Measurements from ENCODE around the gene IMPDH1. TPM values are rescaled to one million over a fixed set of nuclear protein-coding genes. Genes with fewer than 3 reads are reported as not detected.

IMPDH1 gene
- total RNA-seq, 8 experiments from 2014 or later, result 18.1 to 33.7 (median 31.6) TPM

- no peak for ATAC-seq (replicated peaks in 6 of 8)
- WGBS, 10 experiments, result 0 to 60% methylated on average over 1 of the region's 2 CpGs; no CpG with 5 or more reads in 8 of the 10 experiments
These were observed 20.6 kb downstream of the IMPDH1 start for GRCh38 chr7:128389085-128389617.

GRCh38 chr7:128388145-128388485 is 21.7 kb downstream of the IMPDH1 start:
- peaks cover 13 to 14% of the 10 kb centered on the region in 2 donors for H3K4me1 ChIP-seq (replicated peaks in 1 of 2)
- no peak overlapping the region for H3K27ac ChIP-seq
- WGBS, 10 experiments, result 0 to 66% methylated on average over 1 to 3 of the region's 3 CpGs; no CpG with 5 or more reads in 8 of the 10 experiments
- no peak overlapping the region for H3K4me3 ChIP-seq
- peak in 1 of 8 experiments; percentile 2 for ATAC-seq (replicated peaks in 6 of 8)
- in situ Hi-C loops (cut with MboI; ENCODE audit: low pct_unique_long_range_greater_than_20kb in 2 of 9, low sequenced_read_pairs in 9 of 9, unreplicated experiment in 9 of 9), result no loop called here

More at GRCh38 chr7:128389085-128389617, 20.6 kb downstream of the IMPDH1 start:
- peaks cover 13 to 14% of the 10 kb centered on the region in 2 donors for H3K4me1 ChIP-seq (replicated peaks in 1 of 2)
- in situ Hi-C loops (cut with MboI; ENCODE audit: low pct_unique_long_range_greater_than_20kb in 2 of 9, low sequenced_read_pairs in 9 of 9, unreplicated experiment in 9 of 9), result no loop called here
- H3K27ac ChIP-seq, result no peak overlapping the region
- no peak overlapping the region for H3K4me3 ChIP-seq

- Histone ChIP-seq H3K27ac (peak overlapping the region; percentile 34 to 70), H3K4me3 (no peak overlapping the region), H3K4me1 (replicated peaks in 1 of 2) (peaks cover 13 to 14% of the 10 kb centered on the region in 2 donors)
- ATAC-seq (replicated peaks in 6 of 8), result peak; percentile 75 to 94 (median 94)
- in situ Hi-C loops (cut with MboI; ENCODE audit: low pct_unique_long_range_greater_than_20kb in 2 of 9, low sequenced_read_pairs in 9 of 9, unreplicated experiment in 9 of 9), result no loop called here
- WGBS, 10 experiments, result 0 to 31% (median 14%) methylated on average over 1 to 15 of the region's 24 CpGs; no CpG with 5 or more reads in 3 of the 10 experiments
These were observed 22.3 kb downstream of the IMPDH1 start for GRCh38 chr7:128387216-128388144.

GRCh38 chr7:128385988-128386925 is 23.5 kb downstream of the IMPDH1 start:
- Histone ChIP-seq H3K4me1 (replicated peaks in 1 of 2) (peaks cover 13 to 14% of the 10 kb centered on the region in 2 donors), H3K4me3 (no peak overlapping the region), H3K27ac (peak overlapping the region in 1 of 2 donors; percentile 70)
- in situ Hi-C loops (cut with MboI; ENCODE audit: low pct_unique_long_range_greater_than_20kb in 2 of 9, low sequenced_read_pairs in 9 of 9, unreplicated experiment in 9 of 9), result no loop called here
- 33 to 100% (median 77%) methylated on average over 1 to 4 of the region's 4 CpGs; no CpG with 5 or more reads in 2 of the 10 experiments for WGBS, 10 experiments
- ATAC-seq (replicated peaks in 6 of 8), result no peak

GRCh38 chr7:128384726-128385125 is 25.1 kb downstream of the IMPDH1 start:
- in situ Hi-C loops (cut with MboI; ENCODE audit: low pct_unique_long_range_greater_than_20kb in 2 of 9, low sequenced_read_pairs in 9 of 9, unreplicated experiment in 9 of 9), result loop anchor here in 1 of 9 experiments (5.0 kb wide), 1 partner anchor 37 kb away; no protein-coding TSS in a partner anchor

GRCh38 chr7:128383776-128384175 is 26.0 kb downstream of the IMPDH1 start:
- peaks cover 23 to 24% of the 10 kb centered on the region in 2 donors for H3K4me1 ChIP-seq (replicated peaks in 1 of 2)
- in situ Hi-C loops (cut with MboI; ENCODE audit: low pct_unique_long_range_greater_than_20kb in 2 of 9, low sequenced_read_pairs in 9 of 9, unreplicated experiment in 9 of 9), result loop anchor here in 1 of 9 experiments (5.0 kb wide), 1 partner anchor 36 kb away; no protein-coding TSS in a partner anchor
- 0 to 71% methylated on average over 1 of the region's 3 CpGs; no CpG with 5 or more reads in 8 of the 10 experiments for WGBS, 10 experiments
- H3K27ac ChIP-seq, result no peak overlapping the region
- ATAC-seq (replicated peaks in 6 of 8), result peak in 2 of 8 experiments; percentile 11 to 24
- H3K4me3 ChIP-seq, result no peak overlapping the region

More at GRCh38 chr7:128384726-128385125, 25.1 kb downstream of the IMPDH1 start:
- Histone ChIP-seq H3K27ac (no peak overlapping the region), H3K4me3 (no peak overlapping the region), H3K4me1 (replicated peaks in 1 of 2) (peaks cover 23 to 24% of the 10 kb centered on the region in 2 donors)
- no peak for ATAC-seq (replicated peaks in 6 of 8)
- 45 to 96% (median 86%) methylated on average over 1 to 7 of the region's 7 CpGs for WGBS, 10 experiments

GRCh38 chr7:128381161-128381821 is 28.5 kb downstream of the IMPDH1 start:
- Histone ChIP-seq H3K4me3 (no peak overlapping the region), H3K27ac (peak overlapping the region in 1 of 2 donors; percentile 3), H3K4me1 (replicated peaks in 1 of 2) (peaks cover 10 to 11% of the 10 kb centered on the region in 2 donors)
- in situ Hi-C loops (cut with MboI; ENCODE audit: low pct_unique_long_range_greater_than_20kb in 2 of 9, low sequenced_read_pairs in 9 of 9, unreplicated experiment in 9 of 9), result loop anchor here in 1 of 9 experiments (5.0 kb wide), 1 partner anchor 34 kb away; no protein-coding TSS in a partner anchor
- peak in 7 of 8 experiments; percentile 16 to 86 (median 38) for ATAC-seq (replicated peaks in 6 of 8)
- WGBS, 10 experiments, result 0 to 100% (median 53%) methylated on average over 1 to 9 of the region's 19 CpGs; no CpG with 5 or more reads in 4 of the 10 experiments

- Histone ChIP-seq H3K4me1 (replicated peaks in 1 of 2) (peaks cover 10 to 11% of the 10 kb centered on the region in 2 donors), H3K4me3 (no peak overlapping the region), H3K27ac (peak overlapping the region in 1 of 2 donors; percentile 3)
- ATAC-seq (replicated peaks in 6 of 8), result peak; percentile 4 to 89 (median 73)
- in situ Hi-C loops (cut with MboI; ENCODE audit: low pct_unique_long_range_greater_than_20kb in 2 of 9, low sequenced_read_pairs in 9 of 9, unreplicated experiment in 9 of 9), result loop anchor here in 1 of 9 experiments (5.0 kb wide), 1 partner anchor 33 kb away; no protein-coding TSS in a partner anchor
- 20 to 83% (median 20%) methylated on average over 1 of the region's 3 CpGs; no CpG with 5 or more reads in 7 of the 10 experiments for WGBS, 10 experiments
These were observed 29.2 kb downstream of the IMPDH1 start for GRCh38 chr7:128380483-128381106.

GRCh38 chr7:128379900-128380479 is 29.8 kb downstream of the IMPDH1 start:
- WGBS, 10 experiments, result 37 to 100% (median 80%) methylated on average over 1 to 3 of the region's 6 CpGs; no CpG with 5 or more reads in 3 of the 10 experiments
- H3K4me1 ChIP-seq (replicated peaks in 1 of 2), result peaks cover 10 to 11% of the 10 kb centered on the region in 2 donors
- in situ Hi-C loops (cut with MboI; ENCODE audit: low pct_unique_long_range_greater_than_20kb in 2 of 9, low sequenced_read_pairs in 9 of 9, unreplicated experiment in 9 of 9), result loop anchor here in 1 of 9 experiments (5.0 kb wide), 1 partner anchor 33 kb away; no protein-coding TSS in a partner anchor
- no peak for ATAC-seq (replicated peaks in 6 of 8)
- no peak overlapping the region for H3K4me3 ChIP-seq
- no peak overlapping the region for H3K27ac ChIP-seq

GRCh38 chr7:128378637-128379036 is 31.1 kb downstream of the IMPDH1 start:
- Histone ChIP-seq H3K27ac (no peak overlapping the region), H3K4me3 (no peak overlapping the region), H3K4me1 (replicated peaks in 1 of 2) (peaks cover 10 to 11% of the 10 kb centered on the region in 2 donors)
- in situ Hi-C loops (cut with MboI; ENCODE audit: low pct_unique_long_range_greater_than_20kb in 2 of 9, low sequenced_read_pairs in 9 of 9, unreplicated experiment in 9 of 9), result no loop called here
- 0 to 100% (median 31%) methylated on average over 1 to 2 of the region's 2 CpGs; no CpG with 5 or more reads in 4 of the 10 experiments for WGBS, 10 experiments
- no peak for ATAC-seq (replicated peaks in 6 of 8)

- H3K27ac ChIP-seq, result no peak overlapping the region
- H3K4me3 ChIP-seq, result no peak overlapping the region
- no peak for ATAC-seq (replicated peaks in 6 of 8)
- 17 to 100% (median 100%) methylated on average over 1 to 2 of the region's 3 CpGs; no CpG with 5 or more reads in 1 of the 10 experiments for WGBS, 10 experiments
- in situ Hi-C loops (cut with MboI; ENCODE audit: low pct_unique_long_range_greater_than_20kb in 2 of 9, low sequenced_read_pairs in 9 of 9, unreplicated experiment in 9 of 9), result no loop called here
- peaks cover 9 to 11% of the 10 kb centered on the region in 2 donors for H3K4me1 ChIP-seq (replicated peaks in 1 of 2)
These were observed 33.7 kb downstream of the IMPDH1 start for GRCh38 chr7:128376077-128376476.
